ENCODE data around the gene DNAJA4. TPM values are rescaled to one million over a fixed set of nuclear protein-coding genes. Genes with fewer than 3 reads are reported as not detected.

Gene DNAJA4
- total and polyA plus RNA-seq, 2 of the 8 experiments (the other 6 are each of a cell fraction or from before 2014, with no cell fraction given) = 3.6 to 6.2 TPM

- CTCF ChIA-PET (ENCODE audit: partially characterized antibody) = interaction anchor here (0.6 to 2.5 kb wide), 8 partner anchors 13 to 1287 kb away, joined by 3 to 12 read pairs (median 4); no protein-coding TSS in a partner anchor
- FAIRE-seq (no peak), DNase-seq (ENCODE audit: low read depth in 1 of 2, low spot score in 2 of 2) (no peak)
- Histone ChIP-seq H3K4me3 (ENCODE audit: extremely low read depth in 1 of 4, insufficient read depth in 2 of 4, low read depth in 3 of 4, low read length in 4 of 4) (no peak overlapping the region), H2BK15ac (ENCODE audit: low read length) (no peak overlapping the region), H4K91ac (replicated peaks; ENCODE audit: insufficient read length, low read length) (no peak overlapping the region), H2BK20ac (ENCODE audit: low read length) (no peak overlapping the region), H3K23me2 (ENCODE audit: low read depth, low read length) (no peaks in the 10 kb centered on the region), H3K27ac (ENCODE audit: low read depth, low read length) (no peak overlapping the region), H3K4me2 (ENCODE audit: insufficient read depth in 1 of 2, low read depth in 2 of 2, low read length in 2 of 2) (no peak overlapping the region), H4K20me1 (replicated peaks in 1 of 2; ENCODE audit: control insufficient read depth in 1 of 2, insufficient read depth in 2 of 2, low read length in 2 of 2) (no peaks in the 10 kb centered on the region), H3K79me2 (ENCODE audit: control insufficient read depth in 1 of 2, insufficient read depth in 2 of 2, low read length in 2 of 2) (no peaks in the 10 kb centered on the region), H3K14ac (ENCODE audit: insufficient read length) (no peak overlapping the region), H3K9ac (replicated peaks in 1 of 4; ENCODE audit: extremely low read depth in 1 of 4, low read depth in 3 of 4, low read length in 3 of 4) (no peak overlapping the region), H4K8ac (ENCODE audit: extremely low read depth, insufficient read depth, low read length) (no peak overlapping the region), H3K4me1 (replicated peaks in 1 of 4; ENCODE audit: control insufficient read depth in 3 of 4, insufficient read depth in 4 of 4, low read length in 3 of 4) (no peaks in the 10 kb centered on the region), H2BK12ac (ENCODE audit: low read depth, low read length) (no peak overlapping the region), H4K5ac (ENCODE audit: insufficient read length, low read depth, low read length) (no peak overlapping the region), H2AFZ (ENCODE audit: low read length) (no peak overlapping the region), H3K9me3 (ENCODE audit: insufficient read depth in 2 of 2, low read depth in 1 of 2, low read length in 1 of 2) (no peaks in the 10 kb centered on the region), H3K4ac (replicated peaks; ENCODE audit: insufficient read length, low read depth, low read length) (no peak overlapping the region), H3K56ac (replicated peaks; ENCODE audit: insufficient read length, low read depth, low read length) (no peak overlapping the region), H3K23ac (ENCODE audit: insufficient read length) (no peak overlapping the region), H3K27me3 (replicated peaks in 1 of 4; ENCODE audit: control insufficient read depth in 3 of 4, extremely low read depth in 1 of 4, insufficient read depth in 3 of 4, low read length in 3 of 4) (no peaks in the 10 kb centered on the region), H3K18ac (ENCODE audit: extremely low read depth, low read length) (no peak overlapping the region), H2AK5ac (ENCODE audit: low read depth, low read length) (no peak overlapping the region), H2BK5ac (ENCODE audit: low read depth, low read length) (no peak overlapping the region), H3K79me1 (ENCODE audit: low read depth, low read length) (no peaks in the 10 kb centered on the region), H2BK120ac (replicated peaks; ENCODE audit: low read depth, low read length) (no peak overlapping the region), H3K36me3 (ENCODE audit: control insufficient read depth in 2 of 4, insufficient read depth in 4 of 4, low read length in 3 of 4) (peaks cover 0 to 12% (median 8%) of the 10 kb centered on the region in 4 experiments; a peak in 5 of 8 replicates)
- POLR2A ChIA-PET (ENCODE audit: partially characterized antibody) = interaction anchor here (1.3 kb wide), 1 partner anchor 17 kb away, joined by 4 read pairs; no protein-coding TSS in a partner anchor
- TF ChIP-seq CBX8 (IDR thresholded peaks at IDR 0.05; ENCODE audit: borderline replicate concordance, low read depth, low read length) (no peak), TAF1 (IDR thresholded peaks at IDR 0.05; ENCODE audit: low read depth, low read length) (no peak), BACH1 (IDR thresholded peaks at IDR 0.05; ENCODE audit: low read length) (no peak), CEBPB (IDR thresholded peaks at IDR 0.05; ENCODE audit: low read depth, low read length) (no peak), JUN (IDR thresholded peaks at IDR 0.05; ENCODE audit: low read depth, low read length) (no peak), SIX5 (IDR thresholded peaks at IDR 0.05; ENCODE audit: low read depth, low read length) (no peak), EP300 (IDR thresholded peaks at IDR 0.05; ENCODE audit: borderline replicate concordance in 1 of 2, low read depth in 2 of 2, low read length in 2 of 2) (no peak), EGR1 (IDR thresholded peaks at IDR 0.05; ENCODE audit: borderline replicate concordance, low read depth, low read length) (no peak), YY1 (IDR thresholded peaks at IDR 0.05; ENCODE audit: low read depth, low read length) (no peak), RXRA (IDR thresholded peaks at IDR 0.05; ENCODE audit: insufficient read depth, low read depth, low read length) (no peak)
- 80% methylated on average over 2 of the region's 2 CpGs; no CpG with 5 or more reads in 1 of the 2 experiments for WGBS, 2 experiments (ENCODE audit: extremely low coverage in 1 of 2, insufficient coverage in 1 of 2, insufficient read length in 1 of 2, insufficient replicate concordance in 2 of 2, low coverage in 1 of 2, low lambda C conversion rate in 2 of 2, missing lambda C conversion rate in 1 of 2)
These were observed 18.0 kb downstream of the DNAJA4 start for GRCh38 chr15:78282324-78282723.
